ENCODE results near the gene PRMT7.

The PRMT7 gene

GRCh38 chr16:68296693-68297092 lies 14.1 kb upstream of the PRMT7 start:
- Histone ChIP-seq H2BK12ac (ENCODE audit: low read length) (no peak overlapping the region), H3K23ac (ENCODE audit: low read depth, low read length, poor library complexity) (no peak overlapping the region), H4K8ac (ENCODE audit: low read depth, low read length) (no peak overlapping the region), H3K9ac (ENCODE audit: low read depth, low read length, poor library complexity) (no peak overlapping the region), H3K4ac (ENCODE audit: low read length) (no peak overlapping the region), H2BK5ac (ENCODE audit: low read length) (no peak overlapping the region), H4K91ac (ENCODE audit: low read depth, low read length, poor library complexity) (no peak overlapping the region), H3K79me1 (ENCODE audit: low read depth, low read length) (no peaks in the 10 kb centered on the region), H3K27ac (replicated peaks; ENCODE audit: low read length) (no peak overlapping the region), H2AFZ (ENCODE audit: low read length) (no peak overlapping the region), H3K9me3 (replicated peaks in 1 of 2; ENCODE audit: control insufficient read depth in 2 of 2, insufficient read depth in 1 of 2, low read depth in 1 of 2, low read length in 2 of 2) (no peaks in the 10 kb centered on the region), H2AK5ac (ENCODE audit: low read depth, low read length) (no peak overlapping the region), H3K4me1 (ENCODE audit: control insufficient read depth in 2 of 2, insufficient read depth in 1 of 2, low read depth in 1 of 2, low read length in 2 of 2) (no peaks in the 10 kb centered on the region), H3K4me2 (ENCODE audit: insufficient read depth, low read length, poor library complexity, severe bottlenecking) (no peak overlapping the region), H2BK120ac (ENCODE audit: low read depth, low read length) (no peak overlapping the region), H3K4me3 (ENCODE audit: low read length in 2 of 2) (no peak overlapping the region), H3K36me3 (replicated peaks in 1 of 2; ENCODE audit: control insufficient read depth in 2 of 2, insufficient read depth in 2 of 2, low read length in 2 of 2) (peaks cover 39 to 92% of the 10 kb centered on the region in 2 donors), H2BK15ac (ENCODE audit: low read length) (no peak overlapping the region), H3K27me3 (ENCODE audit: control insufficient read depth in 3 of 3, insufficient read depth in 3 of 3, low read depth in 1 of 3, low read length in 3 of 3) (no peaks in the 10 kb centered on the region), H3K18ac (ENCODE audit: low read length) (no peak overlapping the region), H3K14ac (ENCODE audit: low read length) (no peak overlapping the region)
- no peak for DNase-seq (ENCODE audit: low spot score)
- WGBS, 2 donors (ENCODE audit: extremely low coverage in 2 of 2, insufficient read length in 2 of 2, insufficient replicate concordance in 1 of 2) = no CpG with 5 or more reads among the region's 6 CpGs

- H3K14ac ChIP-seq (ENCODE audit: low read length) = no peak overlapping the region
Observed at GRCh38 chr16:68297908-68298307, 12.9 kb upstream of the PRMT7 start.

GRCh38 chr16:68298312-68298711 lies 12.5 kb upstream of the PRMT7 start:
- Histone ChIP-seq H3K14ac (ENCODE audit: low read length) (no peak overlapping the region), H3K9ac (ENCODE audit: low read depth, low read length, poor library complexity) (no peak overlapping the region), H2BK120ac (ENCODE audit: low read depth, low read length) (no peak overlapping the region), H3K79me1 (ENCODE audit: low read depth, low read length) (no peaks in the 10 kb centered on the region), H3K4me1 (ENCODE audit: control insufficient read depth in 2 of 2, insufficient read depth in 1 of 2, low read depth in 1 of 2, low read length in 2 of 2) (no peaks in the 10 kb centered on the region), H3K23ac (ENCODE audit: low read depth, low read length, poor library complexity) (no peak overlapping the region), H3K36me3 (replicated peaks in 1 of 2; ENCODE audit: control insufficient read depth in 2 of 2, insufficient read depth in 2 of 2, low read length in 2 of 2) (peaks cover 48 to 94% of the 10 kb centered on the region in 2 donors), H4K91ac (ENCODE audit: low read depth, low read length, poor library complexity) (no peak overlapping the region), H3K4me2 (ENCODE audit: insufficient read depth, low read length, poor library complexity, severe bottlenecking) (no peak overlapping the region), H3K4ac (ENCODE audit: low read length) (no peak overlapping the region), H3K27me3 (ENCODE audit: control insufficient read depth in 3 of 3, insufficient read depth in 3 of 3, low read depth in 1 of 3, low read length in 3 of 3) (no peaks in the 10 kb centered on the region), H3K4me3 (ENCODE audit: low read length in 2 of 2) (no peak overlapping the region), H2AK5ac (ENCODE audit: low read depth, low read length) (no peak overlapping the region), H3K9me3 (replicated peaks in 1 of 2; ENCODE audit: control insufficient read depth in 2 of 2, insufficient read depth in 1 of 2, low read depth in 1 of 2, low read length in 2 of 2) (no peaks in the 10 kb centered on the region), H2BK15ac (ENCODE audit: low read length) (no peak overlapping the region), H3K18ac (ENCODE audit: low read length) (no peak overlapping the region), H2AFZ (ENCODE audit: low read length) (no peak overlapping the region), H3K27ac (replicated peaks; ENCODE audit: low read length) (no peak overlapping the region), H2BK12ac (ENCODE audit: low read length) (no peak overlapping the region), H2BK5ac (ENCODE audit: low read length) (no peak overlapping the region), H4K8ac (ENCODE audit: low read depth, low read length) (no peak overlapping the region)
- no peak for DNase-seq (ENCODE audit: low spot score)
- no CpG with 5 or more reads among the region's 3 CpGs for WGBS, 2 donors (ENCODE audit: extremely low coverage in 2 of 2, insufficient read length in 2 of 2, insufficient replicate concordance in 1 of 2)

More at GRCh38 chr16:68297908-68298307, 12.9 kb upstream of the PRMT7 start:
- Histone ChIP-seq H3K18ac (ENCODE audit: low read length) (no peak overlapping the region), H4K91ac (ENCODE audit: low read depth, low read length, poor library complexity) (no peak overlapping the region), H3K4me2 (ENCODE audit: insufficient read depth, low read length, poor library complexity, severe bottlenecking) (no peak overlapping the region), H3K27me3 (ENCODE audit: control insufficient read depth in 3 of 3, insufficient read depth in 3 of 3, low read depth in 1 of 3, low read length in 3 of 3) (no peaks in the 10 kb centered on the region), H3K79me1 (ENCODE audit: low read depth, low read length) (no peaks in the 10 kb centered on the region), H3K9ac (ENCODE audit: low read depth, low read length, poor library complexity) (no peak overlapping the region), H3K4ac (ENCODE audit: low read length) (no peak overlapping the region), H2BK120ac (ENCODE audit: low read depth, low read length) (no peak overlapping the region), H3K4me1 (ENCODE audit: control insufficient read depth in 2 of 2, insufficient read depth in 1 of 2, low read depth in 1 of 2, low read length in 2 of 2) (no peaks in the 10 kb centered on the region), H2AK5ac (ENCODE audit: low read depth, low read length) (no peak overlapping the region), H3K23ac (ENCODE audit: low read depth, low read length, poor library complexity) (no peak overlapping the region), H2BK5ac (ENCODE audit: low read length) (no peak overlapping the region), H3K9me3 (replicated peaks in 1 of 2; ENCODE audit: control insufficient read depth in 2 of 2, insufficient read depth in 1 of 2, low read depth in 1 of 2, low read length in 2 of 2) (no peaks in the 10 kb centered on the region), H3K27ac (replicated peaks; ENCODE audit: low read length) (no peak overlapping the region), H3K36me3 (replicated peaks in 1 of 2; ENCODE audit: control insufficient read depth in 2 of 2, insufficient read depth in 2 of 2, low read length in 2 of 2) (peaks cover 48 to 94% of the 10 kb centered on the region in 2 donors), H4K8ac (ENCODE audit: low read depth, low read length) (no peak overlapping the region), H2BK15ac (ENCODE audit: low read length) (no peak overlapping the region), H2AFZ (ENCODE audit: low read length) (no peak overlapping the region), H3K4me3 (ENCODE audit: low read length in 2 of 2) (no peak overlapping the region), H2BK12ac (ENCODE audit: low read length) (no peak overlapping the region)
- DNase-seq (ENCODE audit: low spot score) = no peak
- no CpG with 5 or more reads among the region's 3 CpGs for WGBS, 2 donors (ENCODE audit: extremely low coverage in 2 of 2, insufficient read length in 2 of 2, insufficient replicate concordance in 1 of 2)

- Histone ChIP-seq H3K14ac (ENCODE audit: low read length) (no peak overlapping the region), H2BK5ac (ENCODE audit: low read length) (no peak overlapping the region), H4K91ac (ENCODE audit: low read depth, low read length, poor library complexity) (no peak overlapping the region), H3K4me2 (ENCODE audit: insufficient read depth, low read length, poor library complexity, severe bottlenecking) (no peak overlapping the region), H2AFZ (ENCODE audit: low read length) (no peak overlapping the region), H3K27ac (replicated peaks; ENCODE audit: low read length) (no peak overlapping the region), H2BK120ac (ENCODE audit: low read depth, low read length) (no peak overlapping the region), H3K18ac (ENCODE audit: low read length) (no peak overlapping the region), H3K27me3 (ENCODE audit: control insufficient read depth in 3 of 3, insufficient read depth in 3 of 3, low read depth in 1 of 3, low read length in 3 of 3) (no peaks in the 10 kb centered on the region), H3K9ac (ENCODE audit: low read depth, low read length, poor library complexity) (no peak overlapping the region), H3K79me1 (ENCODE audit: low read depth, low read length) (no peaks in the 10 kb centered on the region), H3K4me3 (ENCODE audit: low read length in 2 of 2) (no peak overlapping the region), H3K4me1 (ENCODE audit: control insufficient read depth in 2 of 2, insufficient read depth in 1 of 2, low read depth in 1 of 2, low read length in 2 of 2) (no peaks in the 10 kb centered on the region), H3K4ac (ENCODE audit: low read length) (no peak overlapping the region), H4K8ac (ENCODE audit: low read depth, low read length) (no peak overlapping the region), H2AK5ac (ENCODE audit: low read depth, low read length) (no peak overlapping the region), H2BK15ac (ENCODE audit: low read length) (no peak overlapping the region), H2BK12ac (ENCODE audit: low read length) (no peak overlapping the region), H3K23ac (ENCODE audit: low read depth, low read length, poor library complexity) (no peak overlapping the region), H3K9me3 (replicated peaks in 1 of 2; ENCODE audit: control insufficient read depth in 2 of 2, insufficient read depth in 1 of 2, low read depth in 1 of 2, low read length in 2 of 2) (no peaks in the 10 kb centered on the region), H3K36me3 (replicated peaks in 1 of 2; ENCODE audit: control insufficient read depth in 2 of 2, insufficient read depth in 2 of 2, low read length in 2 of 2) (peaks cover 47 to 96% of the 10 kb centered on the region in 2 donors)
- DNase-seq (ENCODE audit: low spot score) = no peak
- no CpG with 5 or more reads among the region's 5 CpGs for WGBS, 2 donors (ENCODE audit: extremely low coverage in 2 of 2, insufficient read length in 2 of 2, insufficient replicate concordance in 1 of 2)
Observed at GRCh38 chr16:68298907-68299561, 11.8 kb upstream of the PRMT7 start.

Data from neuronal stem cell (in vitro differentiated cells).